Spleen (tissue), 11 donors: ENCODE results near the gene P2RX4. TPM values are rescaled to one million over a fixed set of nuclear protein-coding genes. Genes with fewer than 3 reads are reported as not detected.
"Not testable (repeated sequence)": the region's sequence is repeated elsewhere in the genome, so short reads cannot be mapped to it uniquely, and the experiment has no call there.

Experiments used
- DNase-seq: peaks from one replicate; pipeline ENCODE4 v3.0.0-alpha.2; 2020
- H3K27ac ChIP-seq, 8 donors: fragments of 200-600 bp; sonication (generic) in 7 of 8; 1 replicate in 4 of 8; 2 replicates in 4 of 8; pipeline versions ENCODE4 v1.5.0 to v1.8.0; 2016 to 2021; ENCODE audit warnings: inconsistent platforms in 4 of 8, mild to moderate bottlenecking in 4 of 8, moderate library complexity in 1 of 8
- H3K27me3 ChIP-seq, 7 donors: fragments of 200-600 bp; sonication (generic) in 6 of 7; replicated peaks in 1 of 7; 1 replicate in 4 of 7; 2 replicates in 3 of 7; pipeline versions ENCODE4 v1.5.0 to v1.8.0; 2016 to 2021; ENCODE audit warnings: inconsistent platforms in 3 of 7, mild to moderate bottlenecking in 1 of 7
- H3K36me3 ChIP-seq, 6 donors: fragments of 200-600 bp; sonication (generic) in 5 of 6; 1 replicate in 4 of 6; 2 replicates in 2 of 6; pipeline versions ENCODE4 v1.5.0 to v1.8.0; 2016 to 2021; ENCODE audit warnings: inconsistent platforms in 2 of 6
- H3K4me1 ChIP-seq, 6 donors: fragments of 200-600 bp; sonication (generic) in 5 of 6; 1 replicate in 3 of 6; 2 replicates in 3 of 6; pipeline versions ENCODE4 v1.5.0 to v1.8.0; 2016 to 2021; ENCODE audit warnings: inconsistent platforms in 3 of 6
- H3K4me3 ChIP-seq, 8 donors: fragments of 200-600 bp; sonication (generic) in 7 of 8; 1 replicate in 4 of 8; 2 replicates in 4 of 8; pipeline versions ENCODE4 v1.5.0 to v1.8.0; 2016 to 2021; ENCODE audit warnings: inconsistent platforms in 4 of 8, mild to moderate bottlenecking in 4 of 8, moderate library complexity in 2 of 8
- H3K9me3 ChIP-seq, 8 donors: fragments of 200-600 bp; sonication (generic) in 7 of 8; 1 replicate in 4 of 8; 2 replicates in 4 of 8; pipeline versions ENCODE4 v1.5.0 to v1.8.0; 2016 to 2021; ENCODE audit warnings: inconsistent platforms in 4 of 8
- CTCF ChIP-seq, 11 experiments: fragments of 200-600 bp in 7 of 11; fragments of 450-650 bp in 4 of 11; sonication (generic) in 4 of 11; IDR thresholded peaks in 8 of 11; conservative IDR thresholded peaks in 3 of 11; 1 replicate in 7 of 11; 2 replicates in 4 of 11; pipeline versions ENCODE4 v1.4.0 to v1.8.0; 2016 to 2021; ENCODE audit warnings: antibody characterized with exemption in 11 of 11, inconsistent platforms in 4 of 11, mild to moderate bottlenecking in 1 of 11
- POLR2A ChIP-seq, 3 donors: fragments of 450-650 bp; IDR thresholded peaks; one replicate each; pipeline ENCODE4 v1.5.1; 2017; ENCODE audit warnings: antibody characterized with exemption in 3 of 3, mild to moderate bottlenecking in 1 of 3
- POLR2AphosphoS5 ChIP-seq, 3 donors: sonication (generic); formaldehyde crosslinking; IDR thresholded peaks; one replicate each; pipeline ENCODE4 v1.5.1; 2017; ENCODE audit warnings: antibody characterized with exemption in 3 of 3
- WGBS, 5 donors: extraction: QIAGEN DNeasy Blood & Tissue Kit in 3 of 5; methylation state at CpG; one replicate each; pipeline versions ENCODE4 v1.1.5 to v1.1.7; 2013 to 2018; 5-methylcytosine and 5-hydroxymethylcytosine counted together
- intact Hi-C: fragments of 100-400 bp; cut with DNase I; formaldehyde crosslinking; loops from one replicate; pipeline ENCODE4 v1.15.0; 2023; ENCODE audit warnings: low total_unique reads
- polyA plus RNA-seq, 3 donors: library from polyadenylated mRNA; stranded (reverse); fragments of 200-250 nt; gene quantifications; one replicate each; pipeline ENCODE4 v1.2.1, GENCODE V29; 2013
- total RNA-seq, 7 donors: library from RNA; depleted of rRNA in 3 of 7; stranded (reverse); fragments of >200 nt in 3 of 7; fragmentation: NEBNext Ultra II Directional in 4 of 7; extraction: Animal tissue kit (Norgen Biotek cat#: 25700) in 4 of 7; gene quantifications; one replicate each; pipeline versions ENCODE4 v1.1.0 to v1.2.1, GENCODE V29; 2016 to 2021
- donor health status: healthy with polysubstance abuse.
- donor health status: DM: no; HTN: no; CAD: no; lungs with moderate emphysema.
- donor health status: DM: no; HTN: no; CAD: no.
- donor health status: Bipolar disorder and iron deficiency.
- donor health status: healthy.
- donor health status: DM: no; HTN: no; CAD: no.
- donor health status: DM: yes; HTN: yes; CAD: no.

P2RX4 gene
- total and polyA plus RNA-seq, 10 donors = 12.0 to 97.9 (median 34.8) TPM

- TF ChIP-seq POLR2AphosphoS5 (IDR thresholded peaks at IDR 0.05) (no peak), CTCF (IDR thresholded peaks at IDR 0.05 in 8 of 11, conservative IDR thresholded peaks at IDR 0.05 in 3 of 11) (no peak), POLR2A (IDR thresholded peaks at IDR 0.05) (no peak)
- intact Hi-C loops = no loop called here
- WGBS, 5 donors = 46 to 100% (median 93%) methylated on average over 2 of the region's 2 CpGs
Observed at GRCh38 chr12:121251838-121252237, 41.9 kb downstream of the P2RX4 start.

GRCh38 chr12:121252712-121253345, 42.9 kb downstream of the P2RX4 start:
- Histone ChIP-seq H3K27ac (no peak overlapping the region), H3K4me3 (no peak overlapping the region), H3K9me3 (no peaks in the 10 kb centered on the region), H3K27me3 (no peaks in the 10 kb centered on the region), H3K36me3 (peaks cover 0 to 98% (median 83%) of the 10 kb centered on the region in 6 donors), H3K4me1 (peaks cover 0 to 6% (median 0%) of the 10 kb centered on the region in 6 donors)
- intact Hi-C loops = no loop called here
- TF ChIP-seq CTCF (IDR thresholded peaks at IDR 0.05 in 8 of 11, conservative IDR thresholded peaks at IDR 0.05 in 3 of 11) (no peak), POLR2AphosphoS5 (IDR thresholded peaks at IDR 0.05) (peak in 1 of 3 donors; percentile 1)
- 85 to 99% (median 96%) methylated on average over 8 to 9 of the region's 9 CpGs for WGBS, 5 donors
- no peak for DNase-seq

More at GRCh38 chr12:121251838-121252237, 41.9 kb downstream of the P2RX4 start:
- H3K36me3 ChIP-seq = peaks cover 0 to 98% (median 88%) of the 10 kb centered on the region in 6 donors
- H3K27me3 ChIP-seq = no peaks in the 10 kb centered on the region
- H3K9me3 ChIP-seq = no peaks in the 10 kb centered on the region
- no peak overlapping the region for H3K4me3 ChIP-seq
- H3K27ac ChIP-seq = no peak overlapping the region
- no peak for DNase-seq
- peaks cover 0 to 6% (median 0%) of the 10 kb centered on the region in 6 donors for H3K4me1 ChIP-seq

- intact Hi-C loops = no loop called here
- Histone ChIP-seq H3K27me3 (no peaks in the 10 kb centered on the region), H3K9me3 (no peaks in the 10 kb centered on the region), H3K27ac (no peak overlapping the region), H3K4me1 (no peaks in the 10 kb centered on the region), H3K36me3 (peaks cover 0 to 98% (median 75%) of the 10 kb centered on the region in 6 donors), H3K4me3 (no peak overlapping the region)
- TF ChIP-seq POLR2AphosphoS5 (IDR thresholded peaks at IDR 0.05) (no peak), POLR2A (IDR thresholded peaks at IDR 0.05) (no peak), CTCF (IDR thresholded peaks at IDR 0.05 in 8 of 11, conservative IDR thresholded peaks at IDR 0.05 in 3 of 11) (no peak)
- 91 to 96% (median 95%) methylated on average over 13 to 15 of the region's 15 CpGs for WGBS, 5 donors
- DNase-seq = no peak
Observed at GRCh38 chr12:121253638-121254335, 43.9 kb downstream of the P2RX4 start.

DNA sequence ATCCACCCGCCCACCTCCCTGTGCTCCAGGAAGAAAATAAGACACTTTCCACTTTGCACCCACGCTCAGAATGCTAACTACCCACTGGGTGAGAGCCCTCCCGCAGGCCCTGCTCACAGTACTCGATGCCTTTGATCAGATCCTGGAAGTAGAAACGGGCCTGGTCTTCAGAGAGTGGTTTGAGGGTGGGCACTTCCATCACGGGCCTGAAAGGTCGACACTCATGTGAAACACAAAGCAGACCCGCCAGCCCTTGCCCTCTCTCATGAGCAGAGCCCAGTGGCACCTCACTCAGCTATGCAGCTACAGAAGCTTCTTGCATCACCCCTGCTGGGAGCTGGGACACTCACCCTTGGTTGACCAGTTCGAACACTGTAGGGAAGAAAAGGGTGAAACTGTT, 45.5 kb downstream of the P2RX4 start:
- H3K36me3 ChIP-seq = peaks cover 0 to 98% (median 76%) of the 10 kb centered on the region in 6 donors
- no peak overlapping the region for H3K27ac ChIP-seq
- no peaks in the 10 kb centered on the region for H3K9me3 ChIP-seq
- no peaks in the 10 kb centered on the region for H3K27me3 ChIP-seq
- H3K4me1 ChIP-seq = no peaks in the 10 kb centered on the region
- no peak for DNase-seq
- no peak for TF ChIP-seq CTCF (IDR thresholded peaks at IDR 0.05 in 8 of 11, conservative IDR thresholded peaks at IDR 0.05 in 3 of 11)
- TF ChIP-seq POLR2AphosphoS5 (IDR thresholded peaks at IDR 0.05) = no peak
- TF ChIP-seq POLR2A (IDR thresholded peaks at IDR 0.05) = no peak
- no peak overlapping the region for H3K4me3 ChIP-seq
- intact Hi-C loops = no loop called here
- WGBS, 5 donors = 90 to 96% (median 95%) methylated on average over 9 of the region's 9 CpGs

- H3K27me3 ChIP-seq, H3K4me3 ChIP-seq, H3K9me3 ChIP-seq, H3K4me1 ChIP-seq, H3K27ac ChIP-seq, intact Hi-C loops, DNase-seq: not testable (repeated sequence)
- H3K36me3 ChIP-seq = peaks cover 0 to 98% (median 76%) of the 10 kb centered on the region in 6 donors
- WGBS, 5 donors = 86 to 91% (median 88%) methylated on average over 8 of the region's 8 CpGs
Observed at GRCh38 chr12:121257704-121258449, 47.9 kb downstream of the P2RX4 start.
